ENCODE data around the gene C12orf57. TPM values are rescaled to one million over a fixed set of nuclear protein-coding genes. Genes with fewer than 3 reads are reported as not detected.

The C12orf57 gene
- total and polyA plus RNA-seq, 10 of the 15 experiments (the other 5 are each of a cell fraction or from before 2014, with no cell fraction given) = 64.5 to 377 (median 211) TPM

GRCh38 chr12:6902448-6902847 is 41.4 kb upstream of the C12orf57 start (continued):
- TF ChIP-seq TCF3 (IDR thresholded peaks at IDR 0.05; ENCODE audit: borderline replicate concordance, insufficient read depth, low read depth, low read length) (no peak), WRNIP1 (IDR thresholded peaks at IDR 0.05; ENCODE audit: borderline replicate concordance, low read depth, low read length) (no peak)

- Histone ChIP-seq H3K36me3 (ENCODE audit: control insufficient read depth in 2 of 2, insufficient read depth in 2 of 2, low read length in 1 of 2) (no peaks in the 10 kb centered on the region), H3K4me3 (no peak overlapping the region), H3K4me1 (ENCODE audit: control insufficient read depth, insufficient read depth, low read length) (peaks cover 7% of the 10 kb centered on the region; the same call in 1 of the 2 replicates), H3K27ac (ENCODE audit: control insufficient read depth, insufficient read depth) (no peak overlapping the region), H3K27me3 (replicated peaks in 1 of 2; ENCODE audit: control insufficient read depth in 2 of 2, insufficient read depth in 2 of 2, low read length in 1 of 2) (no peaks in the 10 kb centered on the region), H4K20me1 (ENCODE audit: control insufficient read depth, insufficient read depth) (no peaks in the 10 kb centered on the region), H3K9ac (ENCODE audit: control insufficient read depth, insufficient read depth, low read length) (no peak overlapping the region), H3K79me2 (ENCODE audit: control insufficient read depth, insufficient read depth, low read length) (no peaks in the 10 kb centered on the region), H2AFZ (ENCODE audit: control insufficient read depth, low read depth, low read length) (peak overlapping the region; percentile 84; the same call in 1 of the 2 replicates), H3K9me3 (replicated peaks; ENCODE audit: control insufficient read depth, insufficient read depth, low read length) (no peaks in the 10 kb centered on the region), H3K4me2 (ENCODE audit: control insufficient read depth, insufficient read depth) (no peak overlapping the region)
- ChIA-PET CTCF (interaction anchor here (1.4 to 2.6 kb wide), 3 partner anchors 10 to 34 kb away, joined by 4 to 15 read pairs (median 4); no protein-coding TSS in a partner anchor), SMC1A (ENCODE audit: uncharacterized antibody, unreplicated experiment) (no interaction called here), POLR2A (interaction anchor here (0.6 to 1.2 kb wide), 3 partner anchors 13 to 123 kb away, joined by 3 to 4 read pairs (median 3); no protein-coding TSS in a partner anchor), RAD21 (ENCODE audit: unreplicated experiment) (no interaction called here)
- DNase-seq (ENCODE audit: low read depth, low spot score) = no peak
- no peak for FAIRE-seq
- in situ Hi-C loops (cut with MboI) = no loop called here
- intact Hi-C loops (cut with micrococcal nuclease; ENCODE audit: unreplicated experiment) = loop anchor here (1.0 kb wide), 1 partner anchor 12 kb away; no protein-coding TSS in a partner anchor
- no TSS peak for BruUV-seq (replicated peaks)
- ATAC-seq = no peak
- WGBS (ENCODE audit: insufficient coverage, insufficient replicate concordance, low lambda C conversion rate, missing lambda C conversion rate) = 4% methylated on average over 1 of the region's 1 CpG
- TF ChIP-seq IRF3 (IDR thresholded peaks at IDR 0.05) (no peak), GATAD2B (conservative IDR thresholded peaks at IDR 0.05; ENCODE audit: low read depth) (no peak), NR2F1 (conservative IDR thresholded peaks at IDR 0.05) (no peak), SREBF1 (IDR thresholded peaks at IDR 0.05; ENCODE audit: low read length) (no peak), RFX5 (IDR thresholded peaks at IDR 0.05; ENCODE audit: low read depth, low read length) (no peak), NFXL1 (IDR thresholded peaks at IDR 0.05; ENCODE audit: borderline replicate concordance) (no peak), LARP7 (IDR thresholded peaks at IDR 0.05) (no peak), HDAC2 (IDR thresholded peaks at IDR 0.05) (no peak), NRF1 (conservative IDR thresholded peaks at IDR 0.05; ENCODE audit: low read depth, low read length) (no peak), KAT2A (conservative IDR thresholded peaks at IDR 0.05; ENCODE audit: control insufficient read depth, low read depth, low read length) (no peak), CEBPZ (IDR thresholded peaks at IDR 0.05; ENCODE audit: low read depth, low read length) (no peak), NKRF (conservative IDR thresholded peaks at IDR 0.05) (no peak), PBX3 (IDR thresholded peaks at IDR 0.05; ENCODE audit: insufficient replicate concordance, low read depth, low read length) (no peak), BCL11A (IDR thresholded peaks at IDR 0.05; ENCODE audit: low read depth, low read length) (no peak), CHD1 (IDR thresholded peaks at IDR 0.05; ENCODE audit: low read depth, low read length) (no peak)
These were observed 40.1 kb upstream of the C12orf57 start for GRCh38 chr12:6903722-6904121.

Data from GM12878 (cell line).